Mucosa of stomach (tissue), 1 donor: ENCODE data around the gene MAS1.

Source experiments
- H3K27me3 ChIP-seq: one replicate; pipeline ENCODE4 v1.7.0; 2013; ENCODE audit warnings: mild to moderate bottlenecking, low read length; ENCODE audit not compliant: control insufficient read depth, insufficient read depth
- H3K36me3 ChIP-seq: one replicate; pipeline ENCODE4 v1.7.0; 2013; ENCODE audit warnings: low read length; ENCODE audit not compliant: control insufficient read depth, insufficient read depth
- H3K4me1 ChIP-seq: one replicate; pipeline ENCODE4 v1.7.0; 2013; ENCODE audit warnings: mild to moderate bottlenecking, low read length; ENCODE audit not compliant: control insufficient read depth, insufficient read depth
- H3K4me3 ChIP-seq: one replicate; pipeline ENCODE4 v1.7.0; 2013; ENCODE audit warnings: low read length
- H3K9ac ChIP-seq: one replicate; pipeline ENCODE4 v1.7.0; 2013; ENCODE audit warnings: mild to moderate bottlenecking, low read length, moderate library complexity
- H3K9me3 ChIP-seq: one replicate; pipeline ENCODE4 v1.7.0; 2013; ENCODE audit warnings: mild to moderate bottlenecking, low read length, moderate library complexity; ENCODE audit not compliant: control insufficient read depth
- donor health status: Pancreatic carcinoma.

The MAS1 gene

DNA sequence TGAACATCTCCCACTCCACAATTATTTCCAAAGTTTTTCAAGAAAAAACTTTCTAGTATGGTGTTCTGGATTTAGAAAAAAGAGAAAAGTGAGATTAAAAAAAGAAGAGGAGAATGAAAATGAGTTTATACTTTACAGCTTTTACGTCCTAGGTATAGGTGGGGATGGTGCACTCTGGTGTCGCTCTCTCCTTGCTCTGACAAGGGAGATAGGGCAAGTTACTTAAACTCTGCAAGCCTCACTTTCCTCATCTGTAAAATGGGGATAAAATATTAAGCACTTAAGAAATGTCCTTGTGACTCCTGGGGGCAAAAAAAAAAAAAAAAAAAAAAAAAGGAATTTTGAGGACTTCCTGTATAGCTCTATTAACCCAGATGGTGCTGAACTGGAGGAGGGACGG is 4.5 kb upstream of the MAS1 start:
- no peaks in the 10 kb centered on the region for H3K36me3 ChIP-seq
- peaks cover 4% of the 10 kb centered on the region for H3K4me1 ChIP-seq

DNA sequence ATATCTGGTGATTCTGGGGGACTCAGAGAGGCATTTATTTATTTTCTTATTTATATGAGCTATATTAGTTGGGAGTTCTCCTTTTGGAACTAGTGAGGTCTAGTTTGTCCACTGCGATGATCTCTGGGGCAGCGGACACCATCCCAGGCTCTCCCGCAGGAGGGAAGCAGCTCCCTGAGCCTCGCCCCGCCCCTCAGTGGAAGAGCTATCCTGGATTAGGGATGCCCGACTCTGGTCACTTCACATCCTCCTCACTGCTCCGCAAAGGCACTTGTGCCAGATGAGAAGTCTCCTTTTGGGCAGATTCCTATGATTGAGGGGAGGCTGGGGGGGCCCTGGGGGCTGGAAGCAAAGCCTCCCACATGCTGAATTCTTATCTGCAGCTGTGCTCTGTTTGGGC is 3.6 kb upstream of the MAS1 start:
- H3K4me1 ChIP-seq: peaks cover 4% of the 10 kb centered on the region
- peaks cover 6% of the 10 kb centered on the region for H3K27me3 ChIP-seq
- H3K36me3 ChIP-seq: no peaks in the 10 kb centered on the region
- H3K9ac ChIP-seq: no peak overlapping the region
- H3K4me3 ChIP-seq: no peak overlapping the region
- no peaks in the 10 kb centered on the region for H3K9me3 ChIP-seq

More for the DNA sequence above, 4.5 kb upstream of the MAS1 start:
- peaks cover 6% of the 10 kb centered on the region for H3K27me3 ChIP-seq
- no peak overlapping the region for H3K9ac ChIP-seq
- no peaks in the 10 kb centered on the region for H3K9me3 ChIP-seq
- no peak overlapping the region for H3K4me3 ChIP-seq

DNA sequence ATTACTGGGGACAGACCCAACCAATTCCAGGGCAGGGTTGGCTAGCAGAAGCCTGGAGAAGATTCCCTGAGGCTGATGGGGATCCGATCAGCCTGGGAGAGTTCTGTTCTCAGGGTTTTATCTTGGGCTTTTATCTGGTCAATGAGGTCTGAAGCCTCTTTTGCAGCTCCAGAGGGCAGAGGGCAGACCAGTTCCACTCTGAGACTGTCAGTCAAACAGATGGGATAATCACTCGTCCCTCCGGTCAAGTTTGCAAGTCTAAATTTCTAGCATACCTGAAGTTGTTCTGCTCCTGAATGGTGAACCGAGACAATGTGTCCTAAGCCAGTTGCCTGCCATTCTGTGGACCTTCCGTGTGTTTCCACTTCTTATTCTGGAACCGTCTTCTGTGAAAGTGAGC is 3.0 kb upstream of the MAS1 start:
- H3K9ac ChIP-seq: no peak overlapping the region
- no peaks in the 10 kb centered on the region for H3K9me3 ChIP-seq
- peaks cover 4% of the 10 kb centered on the region for H3K4me1 ChIP-seq
- H3K27me3 ChIP-seq: peaks cover 6% of the 10 kb centered on the region
- no peaks in the 10 kb centered on the region for H3K36me3 ChIP-seq
- H3K4me3 ChIP-seq: no peak overlapping the region

DNA sequence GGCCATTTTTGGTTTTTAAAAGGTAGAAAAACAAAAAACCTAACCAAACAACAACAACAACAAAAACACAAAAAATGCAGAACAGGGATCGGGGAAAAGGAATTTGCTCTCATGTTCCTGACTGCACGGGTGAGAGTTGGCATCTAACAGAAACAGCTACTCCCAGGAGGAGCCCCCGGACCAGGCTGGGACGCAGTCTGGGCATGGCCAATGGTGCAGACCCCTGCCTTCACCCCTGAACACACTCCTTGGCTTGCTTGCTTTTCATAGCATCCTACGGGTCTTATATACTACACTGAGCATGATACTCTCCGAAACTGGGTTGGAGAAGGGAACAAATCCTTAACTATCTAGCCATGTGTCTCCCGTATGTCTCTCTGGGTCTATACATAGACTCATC is 587 bp upstream of the MAS1 start:
- Histone ChIP-seq H3K27me3 (peaks cover 6% of the 10 kb centered on the region), H3K9ac (no peak overlapping the region), H3K4me1 (peaks cover 11% of the 10 kb centered on the region), H3K36me3 (no peaks in the 10 kb centered on the region), H3K4me3 (no peak overlapping the region), H3K9me3 (no peaks in the 10 kb centered on the region)

DNA sequence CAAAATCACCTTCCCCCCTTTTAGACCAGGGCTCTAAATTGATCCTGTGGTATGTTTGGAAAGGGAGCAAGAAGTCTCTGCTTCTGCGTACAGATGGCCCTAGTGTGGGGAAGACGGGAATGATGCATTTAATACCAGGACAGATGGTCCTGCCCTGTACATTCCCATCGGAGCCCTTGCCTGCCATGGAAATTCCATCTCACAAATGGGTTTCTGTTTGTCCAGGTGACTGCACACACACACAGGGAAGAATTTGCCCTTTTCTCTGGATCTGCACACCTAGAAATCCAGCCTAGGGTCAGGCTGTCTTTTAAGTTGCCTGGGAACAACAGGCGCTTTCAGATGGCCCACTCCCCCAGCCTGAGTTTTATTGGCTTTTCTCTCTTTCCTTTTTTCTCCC is 1.3 kb downstream of the MAS1 start:
- peaks cover 12% of the 10 kb centered on the region for H3K4me1 ChIP-seq
- peaks cover 6% of the 10 kb centered on the region for H3K27me3 ChIP-seq
- H3K9ac ChIP-seq: no peak overlapping the region
- H3K9me3 ChIP-seq: no peaks in the 10 kb centered on the region
- no peaks in the 10 kb centered on the region for H3K36me3 ChIP-seq
- H3K4me3 ChIP-seq: no peak overlapping the region

DNA sequence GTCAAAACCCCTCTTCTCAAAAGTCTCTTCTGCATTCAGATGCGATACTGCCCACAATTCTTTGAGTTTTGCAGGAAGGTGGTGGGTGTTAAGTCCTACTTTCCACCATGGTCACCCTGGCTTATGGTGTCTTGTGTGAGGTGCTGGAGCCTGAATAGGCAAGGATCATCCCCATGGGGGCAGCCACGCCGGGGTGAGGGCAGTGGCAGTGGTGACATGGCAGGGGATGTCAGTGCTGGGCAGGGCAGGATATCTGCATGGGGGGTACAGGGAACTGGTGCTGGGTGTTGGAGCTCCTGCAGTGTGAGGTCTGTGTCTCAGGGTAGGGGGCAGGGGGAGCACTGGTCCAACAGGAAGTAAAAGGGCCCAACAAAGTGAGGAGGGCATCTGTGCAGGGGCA is 2.3 kb downstream of the MAS1 start:
- H3K36me3 ChIP-seq: no peaks in the 10 kb centered on the region
- H3K4me1 ChIP-seq: peaks cover 12% of the 10 kb centered on the region
- H3K27me3 ChIP-seq: no peaks in the 10 kb centered on the region
- H3K9me3 ChIP-seq: no peaks in the 10 kb centered on the region
- H3K4me3 ChIP-seq: no peak overlapping the region
- H3K9ac ChIP-seq: no peak overlapping the region

DNA sequence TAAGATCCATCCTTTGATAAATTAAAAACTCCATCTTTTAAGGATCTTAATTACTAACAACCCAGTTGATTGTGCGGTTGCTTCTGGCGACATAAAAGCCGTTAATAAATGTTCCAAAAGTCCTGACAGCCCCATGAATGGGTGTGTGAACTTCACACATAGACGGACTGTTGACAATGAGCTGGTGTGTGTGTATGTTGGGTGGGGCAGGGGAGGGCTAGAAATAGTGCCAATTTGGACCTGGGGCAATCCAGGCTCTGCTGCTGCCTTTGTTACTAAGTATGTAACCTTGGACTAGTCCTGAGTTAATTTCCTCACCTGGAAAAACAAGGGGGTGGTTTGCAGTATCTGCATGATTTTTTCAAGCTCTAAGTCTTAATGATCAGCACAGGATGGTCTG is 4.2 kb downstream of the MAS1 start:
- Histone ChIP-seq H3K27me3 (no peaks in the 10 kb centered on the region), H3K9me3 (no peaks in the 10 kb centered on the region), H3K4me3 (no peak overlapping the region), H3K36me3 (no peaks in the 10 kb centered on the region), H3K4me1 (peaks cover 12% of the 10 kb centered on the region), H3K9ac (no peak overlapping the region)

DNA sequence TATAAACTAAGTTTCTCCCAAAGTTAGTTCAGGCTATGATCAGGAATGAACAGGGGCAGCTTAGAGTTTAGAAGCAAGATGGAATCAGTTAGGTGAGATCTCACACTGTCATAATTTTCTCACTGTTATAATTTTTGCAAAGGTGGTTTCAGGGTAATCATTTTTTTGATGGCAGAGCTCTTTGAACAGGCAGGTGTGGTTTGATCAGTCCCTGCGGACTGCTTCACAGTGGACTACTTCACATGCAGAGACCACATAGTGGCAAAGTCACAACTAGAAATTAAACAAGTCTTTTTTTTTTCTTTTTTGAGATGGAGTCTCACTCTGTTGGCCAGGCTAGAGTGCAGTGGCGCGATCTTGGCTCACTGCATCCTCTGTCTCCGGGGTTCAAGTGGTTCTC is 6.8 kb downstream of the MAS1 start:
- Histone ChIP-seq H3K4me1 (peaks cover 12% of the 10 kb centered on the region), H3K27me3 (no peaks in the 10 kb centered on the region), H3K36me3 (no peaks in the 10 kb centered on the region), H3K9me3 (no peaks in the 10 kb centered on the region), H3K4me3 (no peak overlapping the region), H3K9ac (no peak overlapping the region)

DNA sequence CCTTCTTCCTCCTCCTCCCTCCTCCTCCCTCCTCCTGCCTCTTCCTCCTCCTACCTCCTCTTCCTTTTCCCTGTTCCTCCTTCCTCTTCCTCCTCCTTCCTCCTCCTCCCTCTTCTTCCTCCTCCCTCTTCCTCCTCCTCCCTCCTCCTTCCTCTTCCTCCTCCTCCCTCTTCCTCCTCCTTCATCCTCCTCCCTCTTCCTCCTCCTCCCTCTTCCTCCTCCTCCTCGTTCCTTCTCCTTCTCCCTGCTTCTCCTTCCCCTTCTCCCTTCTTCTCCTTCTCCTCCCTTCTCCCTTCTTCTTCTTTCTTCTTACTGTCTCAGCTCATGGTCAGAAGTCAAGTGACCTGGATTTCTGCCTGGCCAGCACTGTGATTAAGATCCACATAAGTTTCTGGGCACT is 7.7 kb downstream of the MAS1 start:
- Histone ChIP-seq H3K9me3 (no peaks in the 10 kb centered on the region), H3K4me1 (peaks cover 12% of the 10 kb centered on the region), H3K4me3 (no peak overlapping the region), H3K9ac (no peak overlapping the region), H3K27me3 (no peaks in the 10 kb centered on the region), H3K36me3 (no peaks in the 10 kb centered on the region)

DNA sequence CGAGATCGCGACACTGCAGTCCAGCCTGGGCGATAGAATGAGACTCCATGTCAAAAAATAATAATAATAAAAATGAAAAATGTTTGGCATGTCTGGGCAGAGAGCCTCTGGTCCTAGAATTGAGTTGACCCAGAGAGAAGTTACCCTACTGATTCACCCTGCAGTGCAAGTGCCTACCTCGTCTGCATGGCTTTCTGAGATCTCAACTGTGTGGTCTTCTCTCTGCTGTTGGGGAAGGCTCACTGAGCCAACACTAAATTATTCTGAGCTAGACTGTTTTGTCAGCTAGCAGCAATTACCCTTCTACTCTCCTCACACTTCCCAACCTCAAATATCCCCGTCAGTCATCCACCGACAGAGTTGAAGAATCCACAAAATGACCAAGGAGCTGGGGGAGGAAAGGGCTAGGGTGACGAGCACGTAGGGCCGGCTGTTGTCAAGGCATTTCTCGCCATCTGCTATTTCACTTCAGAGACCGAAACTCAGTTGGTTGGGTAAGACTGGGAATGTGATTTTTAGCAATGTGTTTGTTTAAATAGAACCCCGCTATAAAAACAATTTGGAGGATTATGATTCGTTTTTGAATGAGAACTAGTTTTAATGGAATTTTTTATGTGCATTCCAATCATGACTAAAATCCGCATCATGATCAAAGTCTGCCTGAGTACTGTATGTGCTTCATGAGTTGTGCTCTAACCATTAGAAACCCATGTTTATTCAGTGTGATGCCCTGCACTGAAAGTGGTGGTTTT is 9.4 kb downstream of the MAS1 start:
- Histone ChIP-seq H3K4me1 (peaks cover 1% of the 10 kb centered on the region), H3K4me3 (no peak overlapping the region), H3K36me3 (no peaks in the 10 kb centered on the region), H3K9me3 (no peaks in the 10 kb centered on the region), H3K27me3 (no peaks in the 10 kb centered on the region), H3K9ac (no peak overlapping the region)

DNA sequence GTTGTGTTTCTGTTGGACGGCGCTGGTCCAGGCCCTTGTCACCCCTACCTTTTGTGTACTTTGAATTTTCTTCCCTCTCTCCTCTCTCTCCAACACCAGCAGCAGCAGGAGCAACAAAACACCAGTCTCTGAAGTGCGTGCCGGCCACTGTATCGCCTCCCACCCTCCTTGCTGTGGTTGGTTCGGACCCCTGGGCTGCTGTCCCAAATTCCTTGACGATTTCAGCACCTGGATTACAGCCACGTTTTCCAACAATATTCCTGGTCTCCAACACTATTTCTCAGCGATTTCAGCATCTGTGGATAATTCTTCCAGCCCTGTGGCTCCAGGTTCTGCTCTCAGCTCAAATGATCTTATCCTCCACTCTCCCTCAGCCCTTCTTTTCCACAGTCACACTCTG is 11.8 kb downstream of the MAS1 start:
- Histone ChIP-seq H3K4me3 (no peak overlapping the region), H3K9me3 (no peaks in the 10 kb centered on the region), H3K4me1 (no peaks in the 10 kb centered on the region), H3K9ac (no peak overlapping the region), H3K27me3 (no peaks in the 10 kb centered on the region), H3K36me3 (no peaks in the 10 kb centered on the region)

DNA sequence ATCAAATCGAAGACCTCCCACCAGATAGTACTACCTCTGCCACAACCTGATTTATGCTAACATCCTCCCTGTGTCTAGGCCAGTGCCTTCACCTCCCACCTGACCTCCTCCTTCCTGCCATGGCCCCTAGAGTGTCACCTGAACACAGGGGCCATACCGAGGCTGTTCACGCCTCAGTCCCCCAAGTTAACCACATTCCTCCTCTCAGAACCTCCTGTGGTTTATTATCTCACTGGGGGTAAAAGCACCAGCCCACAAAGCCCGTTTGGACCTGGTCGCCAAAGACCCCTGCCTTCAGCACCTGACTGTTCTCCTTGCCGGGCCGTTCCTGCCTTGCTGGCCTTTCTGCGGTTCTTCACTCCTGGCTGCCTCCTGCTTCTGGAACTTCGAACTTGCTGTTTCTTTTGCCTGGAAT is 13.7 kb downstream of the MAS1 start:
- no peak overlapping the region for H3K9ac ChIP-seq
- H3K4me3 ChIP-seq: no peak overlapping the region
- no peaks in the 10 kb centered on the region for H3K9me3 ChIP-seq
- no peaks in the 10 kb centered on the region for H3K27me3 ChIP-seq
- H3K36me3 ChIP-seq: no peaks in the 10 kb centered on the region
- no peaks in the 10 kb centered on the region for H3K4me1 ChIP-seq

DNA sequence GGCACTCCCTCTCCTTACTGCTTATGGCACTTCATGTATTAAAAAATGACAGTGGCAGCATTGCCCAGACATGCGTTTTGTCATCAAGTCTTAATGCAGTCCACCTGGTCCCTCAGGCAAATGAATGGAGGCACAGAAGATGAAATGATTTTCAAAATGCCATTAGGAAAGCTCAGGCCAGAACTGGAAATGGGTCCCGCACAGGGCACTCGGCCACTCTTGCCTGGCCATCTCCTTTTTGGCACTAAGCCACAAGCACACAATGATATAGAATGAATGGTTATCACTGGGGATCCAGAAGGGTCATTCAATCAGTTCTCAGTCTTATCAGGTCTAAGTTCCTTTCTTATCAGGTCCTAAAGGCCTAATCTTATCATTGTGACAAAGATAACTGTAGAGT is 15.6 kb downstream of the MAS1 start:
- Histone ChIP-seq H3K9ac (no peak overlapping the region), H3K4me1 (no peaks in the 10 kb centered on the region), H3K9me3 (no peaks in the 10 kb centered on the region), H3K36me3 (no peaks in the 10 kb centered on the region), H3K4me3 (no peak overlapping the region), H3K27me3 (peaks cover 11% of the 10 kb centered on the region)
